Measurements from ENCODE around the gene TGFB3. TPM values are rescaled to one million over a fixed set of nuclear protein-coding genes. Genes with fewer than 3 reads are reported as not detected.

TGFB3 gene
- total RNA-seq, 2 experiments from 2014 or later = 8.4 to 11.8 TPM

DNA sequence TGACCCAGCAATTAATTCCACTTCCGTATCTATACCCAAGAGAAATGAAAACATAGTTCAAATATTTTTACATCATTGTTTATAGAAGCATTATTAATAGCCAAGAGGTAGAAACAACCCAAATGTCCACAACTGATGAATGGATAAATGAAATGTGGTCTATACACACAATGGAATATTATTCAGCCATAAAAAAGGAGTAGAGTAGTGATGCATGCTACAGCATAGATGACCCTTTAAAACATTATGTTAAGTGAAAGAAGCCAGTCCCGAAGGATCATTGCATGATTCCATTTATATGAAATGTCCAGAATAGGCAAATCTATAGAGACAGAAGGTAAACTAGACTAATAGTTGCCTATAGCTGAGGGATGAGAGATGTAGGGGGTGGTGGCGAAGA, 29.3 kb downstream of the TGFB3 start:
- Histone ChIP-seq H3K4me3 (ENCODE audit: low read length) (no peak overlapping the region), H3K9me3 (ENCODE audit: control insufficient read depth in 1 of 2, insufficient read depth in 1 of 2, low read length in 2 of 2) (peaks cover 0 to 3% of the 10 kb centered on the region in 2 experiments), H3K36me3 (ENCODE audit: insufficient read depth, low read length) (no peaks in the 10 kb centered on the region), H3K4me1 (ENCODE audit: insufficient read depth, low read length) (no peaks in the 10 kb centered on the region), H3K27ac (ENCODE audit: low read depth in 1 of 2, low read length in 2 of 2) (no peak overlapping the region), H3K27me3 (ENCODE audit: control insufficient read depth in 1 of 2, insufficient read depth in 2 of 2, low read length in 2 of 2) (no peaks in the 10 kb centered on the region)
- H3K27ac Mint-ChIP-seq = no peak overlapping the region
- no peak for ATAC-seq (ENCODE audit: poor library complexity)
- POLR2A ChIA-PET = no interaction called here
- TF ChIP-seq, protein P1, sequence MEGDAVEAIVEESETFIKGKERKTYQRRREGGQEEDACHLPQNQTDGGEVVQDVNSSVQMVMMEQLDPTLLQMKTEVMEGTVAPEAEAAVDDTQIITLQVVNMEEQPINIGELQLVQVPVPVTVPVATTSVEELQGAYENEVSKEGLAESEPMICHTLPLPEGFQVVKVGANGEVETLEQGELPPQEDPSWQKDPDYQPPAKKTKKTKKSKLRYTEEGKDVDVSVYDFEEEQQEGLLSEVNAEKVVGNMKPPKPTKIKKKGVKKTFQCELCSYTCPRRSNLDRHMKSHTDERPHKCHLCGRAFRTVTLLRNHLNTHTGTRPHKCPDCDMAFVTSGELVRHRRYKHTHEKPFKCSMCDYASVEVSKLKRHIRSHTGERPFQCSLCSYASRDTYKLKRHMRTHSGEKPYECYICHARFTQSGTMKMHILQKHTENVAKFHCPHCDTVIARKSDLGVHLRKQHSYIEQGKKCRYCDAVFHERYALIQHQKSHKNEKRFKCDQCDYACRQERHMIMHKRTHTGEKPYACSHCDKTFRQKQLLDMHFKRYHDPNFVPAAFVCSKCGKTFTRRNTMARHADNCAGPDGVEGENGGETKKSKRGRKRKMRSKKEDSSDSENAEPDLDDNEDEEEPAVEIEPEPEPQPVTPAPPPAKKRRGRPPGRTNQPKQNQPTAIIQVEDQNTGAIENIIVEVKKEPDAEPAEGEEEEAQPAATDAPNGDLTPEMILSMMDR (IDR thresholded peaks at IDR 0.05) = no peak
- CTCF ChIA-PET = no interaction called here
- H3K9me3 Mint-ChIP-seq = no peaks in the 10 kb centered on the region
- intact Hi-C loops (cut with DNase I, micrococcal nuclease) = no loop called here
- no peaks in the 10 kb centered on the region for H3K27me3 Mint-ChIP-seq
- DNase-seq = no peak
- H3K36me3 Mint-ChIP-seq (ENCODE audit: low read depth) = no peaks in the 10 kb centered on the region
- no peaks in the 10 kb centered on the region for H3K4me1 Mint-ChIP-seq (ENCODE audit: low read depth)
- H3K4me3 Mint-ChIP-seq = no peak overlapping the region

DNA sequence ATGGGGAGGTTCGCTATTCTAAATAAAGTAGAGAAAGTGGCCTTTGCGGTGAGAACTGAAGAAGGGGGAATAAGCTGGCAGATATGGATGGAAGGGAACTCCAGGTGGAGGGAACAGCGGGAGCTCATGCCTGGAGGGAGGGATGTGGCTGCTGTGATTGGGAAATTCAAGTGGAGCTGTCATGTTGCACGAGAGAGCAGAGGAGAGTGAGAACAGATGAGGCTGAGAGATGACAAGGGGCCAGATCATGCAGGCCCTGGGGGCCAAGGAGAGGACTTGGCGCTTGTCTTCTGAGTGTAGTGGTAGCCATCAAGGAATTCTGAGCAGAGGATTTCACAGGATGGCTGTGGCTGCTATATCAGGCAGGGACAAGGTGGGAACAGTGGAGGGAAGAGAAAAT, 35.0 kb downstream of the TGFB3 start:
- no peaks in the 10 kb centered on the region for H3K4me1 ChIP-seq (ENCODE audit: insufficient read depth, low read length)
- H3K9me3 ChIP-seq (ENCODE audit: control insufficient read depth in 1 of 2, insufficient read depth in 1 of 2, low read length in 2 of 2) = no peaks in the 10 kb centered on the region
- POLR2A ChIA-PET = no interaction called here
- no peaks in the 10 kb centered on the region for H3K27me3 Mint-ChIP-seq
- peaks cover 6% of the 10 kb centered on the region for H3K36me3 Mint-ChIP-seq (ENCODE audit: low read depth)
- CTCF ChIA-PET = no interaction called here
- H3K27me3 ChIP-seq (ENCODE audit: control insufficient read depth in 1 of 2, insufficient read depth in 2 of 2, low read length in 2 of 2) = no peaks in the 10 kb centered on the region
- no peak overlapping the region for H3K27ac Mint-ChIP-seq
- no peak overlapping the region for H3K27ac ChIP-seq (ENCODE audit: low read depth in 1 of 2, low read length in 2 of 2)
- no peak overlapping the region for H3K4me3 ChIP-seq (ENCODE audit: low read length)
- no peak overlapping the region for H3K4me3 Mint-ChIP-seq
- no peaks in the 10 kb centered on the region for H3K4me1 Mint-ChIP-seq (ENCODE audit: low read depth)
- no peaks in the 10 kb centered on the region for H3K9me3 Mint-ChIP-seq
- no peak for ATAC-seq (ENCODE audit: poor library complexity)
- DNase-seq = no peak
- intact Hi-C loops (cut with DNase I, micrococcal nuclease) = no loop called here
- TF ChIP-seq, protein P1 (IDR thresholded peaks at IDR 0.05) = no peak
- H3K36me3 ChIP-seq (ENCODE audit: insufficient read depth, low read length) = peaks cover 4% of the 10 kb centered on the region

DNA sequence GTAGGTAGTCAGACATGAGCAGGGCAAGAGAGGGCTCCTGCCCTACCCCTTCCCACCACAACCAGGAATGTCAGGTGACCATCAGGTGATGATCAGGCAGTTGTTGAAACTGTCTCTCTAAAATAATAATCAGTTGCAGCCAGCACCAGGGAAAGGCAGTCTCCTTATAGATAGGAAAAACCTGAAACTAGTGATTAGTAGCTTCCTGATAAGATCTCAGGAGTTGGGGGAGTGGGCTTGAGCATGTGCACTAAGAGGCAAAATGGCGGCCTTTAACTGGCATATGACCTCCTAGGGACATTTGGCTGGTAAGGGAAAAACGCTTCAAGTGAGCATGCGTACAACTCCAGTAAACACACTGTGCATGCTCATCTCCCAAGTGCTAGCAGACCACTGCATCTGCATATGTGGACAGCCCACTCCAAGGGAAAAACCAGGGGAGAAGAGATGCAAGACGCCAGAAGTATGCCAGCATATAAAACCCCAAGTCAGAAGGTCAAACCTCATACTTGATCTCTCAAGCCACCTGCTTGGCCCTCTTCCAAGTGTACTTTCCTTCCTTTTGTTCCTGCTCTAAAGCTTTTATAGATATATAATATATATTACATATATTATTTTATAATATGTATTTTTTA, 37.1 kb downstream of the TGFB3 start:
- CTCF ChIA-PET = no interaction called here
- H3K27ac Mint-ChIP-seq = no peak overlapping the region
- intact Hi-C loops (cut with DNase I, micrococcal nuclease) = no loop called here

More for the DNA sequence above, 37.1 kb downstream of the TGFB3 start:
- Mint-ChIP-seq H3K27me3 (no peaks in the 10 kb centered on the region), H3K4me3 (no peak overlapping the region), H3K9me3 (no peaks in the 10 kb centered on the region), H3K4me1 (ENCODE audit: low read depth) (no peaks in the 10 kb centered on the region), H3K36me3 (ENCODE audit: low read depth) (peaks cover 6% of the 10 kb centered on the region)
- no peak overlapping the region for H3K27ac ChIP-seq (ENCODE audit: low read depth in 1 of 2, low read length in 2 of 2)
- no peaks in the 10 kb centered on the region for H3K9me3 ChIP-seq (ENCODE audit: control insufficient read depth in 1 of 2, insufficient read depth in 1 of 2, low read length in 2 of 2)
- ATAC-seq (ENCODE audit: poor library complexity) (no peak), DNase-seq (no peak)
- peaks cover 4% of the 10 kb centered on the region for H3K36me3 ChIP-seq (ENCODE audit: insufficient read depth, low read length)
- POLR2A ChIA-PET = no interaction called here
- H3K27me3 ChIP-seq (ENCODE audit: control insufficient read depth in 1 of 2, insufficient read depth in 2 of 2, low read length in 2 of 2) = no peaks in the 10 kb centered on the region
- no peak overlapping the region for H3K4me3 ChIP-seq (ENCODE audit: low read length)
- H3K4me1 ChIP-seq (ENCODE audit: insufficient read depth, low read length) = no peaks in the 10 kb centered on the region
- TF ChIP-seq, protein P1 (IDR thresholded peaks at IDR 0.05) = no peak
